ENCODE results near the gene HTRA3. TPM values are rescaled to one million over a fixed set of nuclear protein-coding genes. Genes with fewer than 3 reads are reported as not detected.
A peak's percentile ranks its signal among the peaks of the same experiment; 100 is the strongest.

HTRA3 gene
- total RNA-seq (2021): 0.64 and 1.4 TPM in 2 replicates
- Bru-seq, nascent RNA: percentile 19 among the genes with signal in this experiment
- BruChase-seq, experiment 1, labeled RNA remaining after a 2-hour chase: percentile 16 among the genes with signal in this experiment
- percentile 25 among the genes with signal in this experiment for BruChase-seq, experiment 2, labeled RNA remaining after a 6-hour chase
- long read RNA-seq, partial matches to known transcripts: 1 of 3 reads
- long read RNA-seq, other reads (novel, unspliced or antisense): 0 of 3 reads

DNA sequence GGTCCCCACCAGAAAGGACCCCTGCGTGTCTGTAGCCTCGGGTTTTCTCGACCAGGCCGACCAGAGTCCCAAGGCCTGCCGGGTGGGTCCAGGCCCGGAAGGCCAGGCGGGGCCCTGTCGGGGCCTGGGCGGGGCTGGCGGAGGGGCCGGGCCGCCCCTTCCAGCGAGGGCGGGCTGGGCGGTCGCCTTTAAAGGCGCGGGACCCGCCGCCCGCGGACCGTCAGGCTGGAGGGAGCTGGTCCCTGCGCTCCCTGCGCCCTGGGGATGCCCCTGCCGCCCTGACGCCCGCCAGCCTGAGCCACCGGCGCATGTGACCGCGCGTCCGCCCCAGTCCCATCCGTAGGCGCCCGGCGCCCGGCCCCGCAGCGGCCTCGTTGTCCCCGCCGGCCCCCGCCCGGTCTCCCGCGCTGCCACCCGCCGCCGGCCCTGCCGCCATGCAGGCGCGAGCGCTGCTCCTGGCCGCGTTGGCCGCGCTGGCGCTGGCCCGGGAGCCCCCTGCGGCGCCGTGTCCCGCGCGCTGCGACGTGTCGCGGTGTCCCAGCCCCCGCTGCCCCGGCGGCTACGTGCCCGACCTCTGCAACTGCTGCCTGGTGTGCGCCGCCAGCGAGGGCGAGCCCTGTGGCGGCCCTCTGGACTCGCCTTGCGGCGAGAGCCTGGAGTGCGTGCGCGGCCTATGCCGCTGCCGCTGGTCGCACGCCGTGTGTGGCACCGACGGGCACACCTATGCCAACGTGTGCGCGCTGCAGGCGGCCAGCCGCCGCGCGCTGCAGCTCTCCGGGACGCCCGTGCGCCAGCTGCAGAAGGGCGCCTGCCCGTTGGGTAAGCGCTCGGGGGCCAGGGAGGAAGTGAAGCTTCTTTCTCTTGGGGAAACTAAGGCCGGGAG, at the start of gene HTRA3:
TSS of gene HTRA3 (plus strand) at position 220 of the 883 bp plus-strand sequence. CDS start at position 435, 215 bp downstream.
- no peak for DNase-seq (ENCODE audit: low spot score)
- Histone ChIP-seq H3K27me3 (replicated peaks; ENCODE audit: insufficient read depth, low read depth, low read length, poor library complexity) (peaks cover 25% of the 10 kb centered on the region), H3K4me1 (ENCODE audit: insufficient read depth, low read length, poor library complexity, severe bottlenecking) (peaks cover 15% of the 10 kb centered on the region), H3K9me3 (ENCODE audit: low read depth, low read length, poor library complexity, severe bottlenecking) (no peaks in the 10 kb centered on the region), H3K27ac (ENCODE audit: low read depth, low read length, poor library complexity, severe bottlenecking) (no peak within 1 kb of the TSS), H3K4me3 (ENCODE audit: low read depth, low read length, poor library complexity, severe bottlenecking) (peak within 1 kb of the TSS; percentile 27), H3K36me3 (ENCODE audit: insufficient read depth, low read length, poor library complexity, severe bottlenecking) (no peaks in the 10 kb centered on the region)
- BruUV-seq (replicated peaks): no TSS peak
- ChIA-PET CTCF (no interaction called here), POLR2A (ENCODE audit: low non-redundant PET) (no interaction called here)
- peak; percentile 70 for TF ChIP-seq EZH2 (IDR thresholded peaks at IDR 0.05; ENCODE audit: borderline replicate concordance, low read depth, low read length, poor library complexity, severe bottlenecking)
- TF ChIP-seq, protein P1, sequence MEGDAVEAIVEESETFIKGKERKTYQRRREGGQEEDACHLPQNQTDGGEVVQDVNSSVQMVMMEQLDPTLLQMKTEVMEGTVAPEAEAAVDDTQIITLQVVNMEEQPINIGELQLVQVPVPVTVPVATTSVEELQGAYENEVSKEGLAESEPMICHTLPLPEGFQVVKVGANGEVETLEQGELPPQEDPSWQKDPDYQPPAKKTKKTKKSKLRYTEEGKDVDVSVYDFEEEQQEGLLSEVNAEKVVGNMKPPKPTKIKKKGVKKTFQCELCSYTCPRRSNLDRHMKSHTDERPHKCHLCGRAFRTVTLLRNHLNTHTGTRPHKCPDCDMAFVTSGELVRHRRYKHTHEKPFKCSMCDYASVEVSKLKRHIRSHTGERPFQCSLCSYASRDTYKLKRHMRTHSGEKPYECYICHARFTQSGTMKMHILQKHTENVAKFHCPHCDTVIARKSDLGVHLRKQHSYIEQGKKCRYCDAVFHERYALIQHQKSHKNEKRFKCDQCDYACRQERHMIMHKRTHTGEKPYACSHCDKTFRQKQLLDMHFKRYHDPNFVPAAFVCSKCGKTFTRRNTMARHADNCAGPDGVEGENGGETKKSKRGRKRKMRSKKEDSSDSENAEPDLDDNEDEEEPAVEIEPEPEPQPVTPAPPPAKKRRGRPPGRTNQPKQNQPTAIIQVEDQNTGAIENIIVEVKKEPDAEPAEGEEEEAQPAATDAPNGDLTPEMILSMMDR (conservative IDR thresholded peaks at IDR 0.05; ENCODE audit: low read depth, low read length): no peak
- intact Hi-C loops (cut with micrococcal nuclease; ENCODE audit: unreplicated experiment): loop anchor here (10.0 kb wide), 1 partner anchor 135 kb away; no protein-coding TSS in a partner anchor

GRCh38 chr4:8220661-8221450, 48.7 kb upstream of the HTRA3 start:
- intact Hi-C loops (cut with micrococcal nuclease; ENCODE audit: unreplicated experiment): no loop called here
- Histone ChIP-seq H3K4me1 (ENCODE audit: insufficient read depth, low read length, poor library complexity, severe bottlenecking) (peaks cover 11% of the 10 kb centered on the region), H3K9me3 (ENCODE audit: low read depth, low read length, poor library complexity, severe bottlenecking) (no peaks in the 10 kb centered on the region), H3K27me3 (replicated peaks; ENCODE audit: insufficient read depth, low read depth, low read length, poor library complexity) (no peaks in the 10 kb centered on the region), H3K4me3 (ENCODE audit: low read depth, low read length, poor library complexity, severe bottlenecking) (no peak overlapping the region), H3K27ac (ENCODE audit: low read depth, low read length, poor library complexity, severe bottlenecking) (peak overlapping the region; percentile 65), H3K36me3 (ENCODE audit: insufficient read depth, low read length, poor library complexity, severe bottlenecking) (no peaks in the 10 kb centered on the region)
- ChIA-PET POLR2A (ENCODE audit: low non-redundant PET) (no interaction called here), CTCF (no interaction called here)
- no peak for TF ChIP-seq EZH2 (IDR thresholded peaks at IDR 0.05; ENCODE audit: borderline replicate concordance, low read depth, low read length, poor library complexity, severe bottlenecking)
- TF ChIP-seq, protein P1 (conservative IDR thresholded peaks at IDR 0.05; ENCODE audit: low read depth, low read length): no peak
- no TSS peak for BruUV-seq (replicated peaks)
- DNase-seq (ENCODE audit: low spot score): no peak

DNA sequence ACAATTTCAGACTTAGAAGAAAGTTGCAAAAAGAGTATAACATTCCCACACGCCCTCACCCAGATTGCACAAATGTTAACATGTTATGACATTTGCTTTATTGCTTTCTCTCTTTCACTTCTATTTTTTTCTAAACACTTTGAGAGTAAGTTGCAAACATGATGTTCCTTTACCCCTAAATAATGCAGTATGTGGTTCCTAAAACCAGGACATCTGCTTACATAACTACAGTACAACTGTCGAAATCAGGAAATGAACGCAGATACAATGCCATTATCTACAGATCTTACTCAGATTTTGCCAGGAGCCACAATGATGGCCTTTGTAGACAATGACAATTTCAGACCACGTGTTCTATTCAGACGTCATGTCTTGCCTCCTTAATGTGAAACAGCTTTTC, 48.1 kb upstream of the HTRA3 start:
- Histone ChIP-seq H3K36me3 (ENCODE audit: insufficient read depth, low read length, poor library complexity, severe bottlenecking) (no peaks in the 10 kb centered on the region), H3K27me3 (replicated peaks; ENCODE audit: insufficient read depth, low read depth, low read length, poor library complexity) (no peaks in the 10 kb centered on the region), H3K4me3 (ENCODE audit: low read depth, low read length, poor library complexity, severe bottlenecking) (no peak overlapping the region), H3K27ac (ENCODE audit: low read depth, low read length, poor library complexity, severe bottlenecking) (peak overlapping the region; percentile 71), H3K9me3 (ENCODE audit: low read depth, low read length, poor library complexity, severe bottlenecking) (no peaks in the 10 kb centered on the region), H3K4me1 (ENCODE audit: insufficient read depth, low read length, poor library complexity, severe bottlenecking) (peaks cover 17% of the 10 kb centered on the region)
- intact Hi-C loops (cut with micrococcal nuclease; ENCODE audit: unreplicated experiment): no loop called here
- TF ChIP-seq EZH2 (IDR thresholded peaks at IDR 0.05; ENCODE audit: borderline replicate concordance, low read depth, low read length, poor library complexity, severe bottlenecking): no peak
- TF ChIP-seq, protein P1 (conservative IDR thresholded peaks at IDR 0.05; ENCODE audit: low read depth, low read length): no peak
- no TSS peak for BruUV-seq (replicated peaks)
- DNase-seq (ENCODE audit: low spot score): peak; percentile 76
- POLR2A ChIA-PET (ENCODE audit: low non-redundant PET): no interaction called here
- CTCF ChIA-PET: interaction anchor here (0.5 kb wide), 1 partner anchor 11 kb away, joined by 5 read pairs; no protein-coding TSS in a partner anchor
